Retina (tissue), 1 donor: Measurements from ENCODE around the gene DCD.
A peak's percentile ranks its signal among the peaks of the same experiment; 100 is the strongest.

Experiments
- DNase-seq: peaks from one replicate; pipeline ENCODE4 v3.0.0-alpha.2; 2016

DCD gene

DNA sequence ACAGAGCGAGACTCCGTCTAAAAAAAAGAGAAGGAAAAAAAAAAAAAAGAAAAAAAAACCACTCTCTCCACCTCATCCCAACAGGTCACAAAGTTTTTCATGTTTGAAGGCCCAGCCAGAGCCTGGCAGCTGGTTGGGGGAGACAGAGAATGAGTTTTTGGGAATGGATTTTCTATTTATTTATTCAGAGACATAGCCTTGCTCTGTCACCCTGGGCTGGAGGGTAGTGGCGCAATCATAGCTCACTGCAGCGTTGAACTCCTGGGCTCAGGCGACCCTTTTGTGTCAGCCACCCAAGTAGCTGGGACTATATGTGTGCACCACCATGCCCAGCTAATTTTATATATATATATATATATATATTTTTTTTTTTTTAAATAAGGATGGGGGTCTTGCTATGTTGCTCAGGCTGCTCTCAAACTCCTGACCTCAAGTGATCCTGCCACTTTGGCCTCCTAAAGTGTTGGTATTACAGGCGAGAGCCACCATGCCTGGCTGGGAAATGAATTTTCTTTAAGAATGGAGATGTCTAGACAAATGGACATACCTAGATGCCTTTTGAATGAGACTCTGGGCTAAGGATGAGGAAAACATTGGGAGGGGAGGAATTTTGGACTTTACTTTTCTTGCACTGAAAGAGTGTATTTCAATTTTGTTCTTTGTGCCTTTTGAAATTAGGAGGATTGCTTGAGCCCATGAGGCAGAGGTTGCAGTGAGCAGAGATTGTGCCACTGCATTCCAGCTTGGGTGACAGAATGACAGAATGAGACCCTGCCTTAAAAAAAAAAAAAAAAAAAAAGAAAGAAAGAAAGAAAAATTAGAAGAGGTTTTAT is 42.8 kb downstream of the DCD start:
- no peak for DNase-seq

DNA sequence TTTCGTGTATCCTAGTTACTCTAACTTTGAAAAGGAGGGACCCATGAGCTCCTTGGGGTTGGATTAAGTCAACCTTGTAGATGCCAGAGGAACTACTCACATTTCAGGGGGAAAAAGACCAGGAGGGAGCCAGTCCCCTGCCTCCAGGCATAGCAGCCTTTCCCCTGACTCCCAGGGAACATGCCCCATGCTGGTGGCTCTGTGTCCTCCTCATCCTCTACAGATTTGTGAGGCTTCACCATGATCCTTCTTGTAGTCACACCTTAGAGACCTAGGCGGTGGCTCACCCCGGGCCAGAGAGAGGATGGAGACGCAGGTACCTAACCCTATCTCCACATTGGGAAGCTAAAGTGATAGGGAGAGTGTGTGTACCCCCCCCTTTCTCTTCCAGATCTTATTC is 43.7 kb downstream of the DCD start:
- no peak for DNase-seq

DNA sequence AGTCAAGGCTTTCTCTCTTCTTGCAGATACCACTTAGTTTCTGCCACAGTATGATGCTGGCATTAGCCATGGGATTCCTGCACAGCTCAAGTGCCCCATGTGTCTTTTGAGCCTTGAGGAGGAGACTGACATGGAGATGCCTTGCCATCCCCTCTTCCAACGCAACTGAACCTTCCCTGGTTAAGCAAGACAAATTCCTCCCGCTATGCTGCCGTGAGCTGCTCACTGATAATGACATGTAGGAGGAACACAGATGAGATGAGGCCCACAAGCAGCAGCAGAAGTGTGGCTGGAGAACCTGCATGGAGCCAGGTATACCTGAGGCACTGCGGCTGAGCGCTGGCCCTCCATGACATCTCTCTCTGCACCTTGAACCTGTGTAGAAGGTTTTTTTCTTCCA is 44.3 kb downstream of the DCD start:
- DNase-seq, result no peak

DNA sequence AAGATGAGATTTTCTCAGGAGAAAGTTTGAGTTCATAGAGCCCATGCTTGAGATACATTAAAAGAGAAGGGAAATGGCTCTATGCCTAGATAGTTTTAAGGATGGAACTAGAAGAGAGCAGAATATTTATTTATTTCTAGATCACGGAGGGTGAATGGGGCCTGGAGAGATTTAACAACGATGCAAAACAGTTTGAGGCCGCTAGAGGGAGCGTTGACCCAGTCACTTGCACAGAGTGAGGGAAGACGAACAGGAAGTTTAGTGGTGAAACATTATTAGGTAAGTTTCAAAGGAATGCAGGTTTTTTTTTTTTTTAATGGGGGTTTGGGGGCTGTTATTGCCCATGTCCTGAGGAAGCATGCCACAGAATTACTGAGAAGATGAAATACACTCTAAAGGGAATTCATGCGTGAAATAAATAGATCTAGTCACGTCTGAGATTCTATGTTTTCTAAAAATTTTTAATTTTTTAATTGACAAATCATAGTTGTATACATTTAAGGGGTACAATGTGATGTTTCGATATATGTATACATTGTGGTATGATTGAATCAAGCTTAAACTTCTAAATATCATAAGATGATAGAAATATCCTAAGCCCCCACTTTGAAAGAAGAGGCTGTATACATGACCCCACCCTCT is 44.9 kb downstream of the DCD start:
- DNase-seq, result peak; percentile 69

DNA sequence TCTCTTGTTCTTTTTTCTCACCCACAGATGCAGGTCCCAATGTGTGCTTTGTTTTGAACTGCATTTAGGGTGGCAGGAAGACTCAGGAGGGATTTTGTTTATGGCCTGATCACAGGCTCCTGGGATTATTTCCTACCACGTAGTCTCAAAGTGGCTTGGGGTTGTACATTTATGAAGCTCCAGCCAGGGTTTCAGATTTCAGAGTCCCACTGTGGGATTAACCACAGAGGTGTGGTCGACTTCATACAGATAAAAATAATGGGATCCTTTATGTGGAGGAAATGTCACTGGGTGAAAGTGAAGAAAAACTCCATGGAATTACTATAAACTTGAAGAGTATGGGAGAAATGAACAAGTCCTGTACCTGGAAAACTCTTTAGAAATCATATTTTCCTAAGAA is 45.5 kb downstream of the DCD start:
- DNase-seq, result no peak

DNA sequence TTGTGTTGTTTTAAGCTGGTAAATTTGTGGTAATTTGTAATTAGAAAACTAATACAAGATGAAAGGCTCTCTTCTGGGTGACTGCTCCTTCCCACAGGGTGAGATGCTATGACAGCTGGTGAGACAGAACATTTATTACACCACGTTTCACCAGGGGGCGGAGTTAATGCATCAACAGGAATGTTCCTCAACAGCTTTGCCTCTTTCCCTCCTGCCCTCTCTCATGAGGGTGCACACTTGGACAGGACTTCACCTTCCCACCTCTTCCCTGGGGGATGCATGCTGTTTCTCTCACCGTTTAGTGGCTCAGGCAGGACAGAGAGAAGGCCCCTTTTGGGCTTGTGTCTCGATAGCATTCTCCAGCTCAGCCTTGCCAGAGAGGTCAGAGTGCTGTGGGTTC is 46.3 kb downstream of the DCD start:
- DNase-seq, result no peak

DNA sequence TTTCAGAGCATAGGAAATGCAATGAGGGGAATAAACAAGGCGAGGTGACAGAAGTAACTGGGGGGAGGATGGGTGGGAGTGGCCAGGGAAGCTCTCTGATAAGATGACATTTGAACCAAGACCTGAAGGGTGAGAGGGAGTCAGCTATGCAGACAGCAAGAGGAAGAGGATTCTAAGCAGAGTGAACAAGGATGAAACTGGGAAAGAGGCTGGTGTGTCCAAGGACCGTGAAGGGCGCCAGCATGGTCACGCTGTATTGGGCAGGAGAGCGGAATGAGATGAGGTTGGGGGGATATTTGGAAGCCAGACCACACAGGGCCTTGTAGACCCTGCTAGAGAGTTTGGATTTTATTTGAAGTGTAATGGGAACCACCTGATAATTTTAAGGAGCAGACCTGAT is 49.2 kb downstream of the DCD start:
- DNase-seq, result no peak

DNA sequence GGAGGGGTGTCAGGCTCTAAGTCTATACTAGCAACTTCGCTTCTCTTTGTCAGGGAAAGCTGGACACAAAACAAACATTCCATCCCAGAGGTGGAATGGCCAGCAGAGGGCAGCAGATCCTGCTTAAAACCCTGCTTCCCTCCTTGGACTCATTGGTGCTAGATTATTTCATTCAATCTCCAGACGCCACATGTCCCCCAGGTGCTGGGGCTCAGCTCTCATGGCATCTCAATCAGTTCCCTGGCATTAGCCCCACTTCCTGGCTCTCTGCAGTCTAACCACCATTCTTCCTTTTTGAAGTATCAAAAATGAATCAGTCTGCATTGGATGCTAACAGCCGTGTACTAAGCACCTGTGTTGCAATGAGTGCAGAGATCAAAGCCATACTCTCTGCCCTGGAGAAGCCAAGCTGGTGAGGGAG is 51.6 kb downstream of the DCD start:
- peak; percentile 82 for DNase-seq

DNA sequence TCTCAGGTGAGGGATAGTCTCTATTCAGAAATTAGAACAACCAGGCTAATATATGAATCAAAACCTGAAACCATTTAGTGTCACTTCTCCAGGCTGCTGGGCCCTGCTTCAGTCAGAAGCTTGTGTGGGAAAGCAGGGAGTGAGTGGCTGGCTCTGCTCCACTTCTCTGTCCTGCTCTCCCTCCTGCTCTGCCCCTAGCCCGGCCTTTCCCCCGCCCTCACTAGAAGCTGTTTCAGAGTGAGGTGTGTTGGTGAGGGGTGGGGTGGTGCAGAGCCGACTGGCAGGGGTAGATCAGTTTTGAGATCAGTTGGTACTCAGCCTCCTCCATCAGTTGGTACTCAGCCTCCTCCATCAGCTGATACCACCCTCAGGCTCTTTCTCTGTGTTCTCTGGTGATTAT is 52.7 kb downstream of the DCD start:
- no peak for DNase-seq
